ENCODE data around the gene F2. TPM values are rescaled to one million over a fixed set of nuclear protein-coding genes. Genes with fewer than 3 reads are reported as not detected.

The F2 gene
- total and polyA plus RNA-seq, 2 of the 13 experiments (the other 11 are each of a cell fraction or from before 2014, with no cell fraction given) = 330 to 801 TPM

- TF ChIP-seq SIX1 (CRISPR knock-in tag; IDR thresholded peaks at IDR 0.05; ENCODE audit: borderline replicate concordance) = no peak
- no peak for TF ChIP-seq HOXD1 (CRISPR knock-in tag; IDR thresholded peaks at IDR 0.05)
- TF ChIP-seq ZNF768 (CRISPR knock-in tag; IDR thresholded peaks at IDR 0.05) = peak; percentile 42; the same call in 1 of the 2 replicates
- no peak for TF ChIP-seq NR3C1 (CRISPR knock-in tag; IDR thresholded peaks at IDR 0.05)
- TF ChIP-seq ZBTB25 (CRISPR knock-in tag; IDR thresholded peaks at IDR 0.05) = peak; percentile 86
- no peak for TF ChIP-seq ZNF562 (CRISPR knock-in tag; IDR thresholded peaks at IDR 0.05; ENCODE audit: borderline replicate concordance)
- no peak for TF ChIP-seq DNMT3B (CRISPR knock-in tag; conservative IDR thresholded peaks at IDR 0.05)
- TF ChIP-seq MEF2D (CRISPR knock-in tag; IDR thresholded peaks at IDR 0.05) = peak; percentile 69; the same call in 1 of the 2 replicates
- peak; percentile 67; the same call in 1 of the 2 replicates for TF ChIP-seq PRDM15 (CRISPR knock-in tag; IDR thresholded peaks at IDR 0.05)
- no peak; the same call in 1 of the 2 replicates for TF ChIP-seq KLF15 (CRISPR knock-in tag; IDR thresholded peaks at IDR 0.05; ENCODE audit: borderline replicate concordance)
- peak; percentile 42; the same call in 1 of the 2 replicates for TF ChIP-seq TGIF2 (CRISPR knock-in tag; IDR thresholded peaks at IDR 0.05)
- TF ChIP-seq CREBL2 (CRISPR knock-in tag; IDR thresholded peaks at IDR 0.05; ENCODE audit: borderline replicate concordance) = no peak
- peak; percentile 89 for TF ChIP-seq YEATS4 (CRISPR knock-in tag; IDR thresholded peaks at IDR 0.05; ENCODE audit: borderline replicate concordance)
- no peak for TF ChIP-seq NFE2 (CRISPR knock-in tag; IDR thresholded peaks at IDR 0.05)
- no peak for TF ChIP-seq BORCS8-MEF2B (CRISPR knock-in tag; IDR thresholded peaks at IDR 0.05)
- no peak for TF ChIP-seq MAFG (CRISPR knock-in tag; IDR thresholded peaks at IDR 0.05)
- no peak for TF ChIP-seq ZNF441 (CRISPR knock-in tag; IDR thresholded peaks at IDR 0.05; ENCODE audit: borderline replicate concordance)
- TF ChIP-seq FOXJ3 (CRISPR knock-in tag; IDR thresholded peaks at IDR 0.05; ENCODE audit: borderline replicate concordance) = peak; percentile 19; the same call in 1 of the 2 replicates
- TF ChIP-seq SP140L (CRISPR knock-in tag; IDR thresholded peaks at IDR 0.05; ENCODE audit: borderline replicate concordance) = no peak
- peak; percentile 26 for TF ChIP-seq PHF5A (CRISPR knock-in tag; IDR thresholded peaks at IDR 0.05; ENCODE audit: low read depth, unreplicated experiment)
- no peak for TF ChIP-seq EED (CRISPR knock-in tag; IDR thresholded peaks at IDR 0.05)
- 0 out of 2 replicates have a peak, but pooled peaks have one; percentile 8 for TF ChIP-seq ZNF281 (CRISPR knock-in tag; IDR thresholded peaks at IDR 0.05; ENCODE audit: borderline replicate concordance)
Observed at GRCh38 chr11:46700241-46701077, 18.6 kb upstream of the F2 start, which contains the start of the genes ARHGAP1 and ZNF408 (continued).
